Measurements from ENCODE around the gene MRPL28.
"Not testable (repeated sequence)": the region's sequence is repeated elsewhere in the genome, so short reads cannot be mapped to it uniquely, and the experiment has no call there.

The MRPL28 gene

GRCh38 chr16:370443-370842 is at the start of gene MRPL28:
Gene MRPL28, minus strand, starts transcription at chr16:370538. Its CDS starts 320 bp downstream, at chr16:370218.
- peak; percentile 89 to 91 for DNase-seq (ENCODE audit: low read depth in 2 of 2)

- DNase-seq (ENCODE audit: low read depth in 2 of 2) = not testable (repeated sequence)
Observed at GRCh38 chr16:415170-415498, 44.8 kb upstream of the MRPL28 start.

DNA sequence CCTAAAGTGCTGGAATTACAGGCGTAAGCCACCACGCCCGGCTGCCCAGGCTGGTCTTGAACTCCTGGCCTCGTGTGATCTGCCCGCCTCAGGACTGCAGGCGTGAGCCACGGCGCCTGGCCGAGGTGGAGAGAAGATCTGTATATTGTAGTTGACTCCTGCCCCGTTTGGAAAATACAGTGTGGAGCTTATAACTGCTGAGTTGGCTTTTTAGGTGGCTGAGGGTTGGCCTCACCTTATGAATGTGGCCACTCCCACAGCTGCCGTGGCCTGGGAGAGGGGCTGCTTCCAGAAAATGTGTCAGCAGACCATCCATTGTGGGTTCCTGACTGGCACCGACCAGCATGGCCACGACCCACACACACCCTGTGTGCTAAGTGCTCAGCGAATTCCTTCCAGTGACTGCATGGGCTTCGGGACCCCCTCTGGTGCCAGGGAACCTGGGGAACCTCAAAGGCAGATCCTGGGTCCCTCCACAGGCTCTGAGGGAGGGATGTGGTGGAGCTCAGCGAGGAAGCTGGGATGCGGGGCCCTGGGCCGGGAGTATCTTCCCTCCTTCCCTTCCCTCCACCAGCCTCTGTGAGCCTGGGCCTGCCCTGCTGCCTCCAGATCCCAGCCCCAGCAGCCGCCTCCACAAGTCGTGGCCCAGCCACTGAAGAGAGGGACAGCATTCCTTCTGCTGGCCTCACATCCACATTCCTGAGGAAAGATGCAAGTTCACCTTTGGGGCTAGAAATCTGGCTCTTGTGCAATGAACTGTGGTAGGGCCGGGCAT is 44.2 kb upstream of the MRPL28 start:
- DNase-seq (ENCODE audit: low read depth in 2 of 2) = no peak

- DNase-seq (ENCODE audit: low read depth in 2 of 2) = no peak
Observed at GRCh38 chr16:411576-412265, 41.4 kb upstream of the MRPL28 start.

DNA sequence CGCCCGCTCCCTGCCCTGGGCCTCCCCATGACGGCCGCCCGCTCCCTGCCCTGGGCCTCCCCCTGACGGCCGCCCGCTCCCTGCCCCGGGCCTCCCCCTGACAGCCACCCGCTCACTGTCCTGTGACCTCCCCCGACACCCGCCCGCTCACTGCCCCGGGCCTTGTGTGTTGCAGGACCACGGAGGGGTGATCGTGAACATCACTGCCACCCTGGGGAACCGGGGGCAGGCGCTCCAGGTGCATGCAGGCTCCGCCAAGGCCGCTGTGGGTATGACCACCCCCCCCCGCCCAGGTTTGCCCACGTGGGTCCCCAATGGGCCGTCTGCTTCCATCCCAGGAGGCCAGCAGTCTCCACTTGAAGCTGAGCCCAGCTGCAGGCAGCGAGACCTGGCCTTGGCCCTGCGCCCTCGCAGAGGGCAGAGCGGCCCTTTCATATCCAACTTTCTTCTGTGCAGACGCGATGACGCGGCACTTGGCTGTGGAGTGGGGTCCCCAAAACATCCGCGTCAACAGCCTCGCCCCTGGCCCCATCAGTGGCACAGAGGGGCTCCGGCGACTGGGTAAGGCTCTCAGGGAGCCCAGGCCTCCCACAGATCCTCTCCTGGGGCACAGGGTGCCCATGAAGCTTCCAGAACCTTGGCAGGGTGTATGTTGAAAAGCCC is 40.3 kb upstream of the MRPL28 start:
- no peak for DNase-seq (ENCODE audit: low read depth in 2 of 2)

- no peak for DNase-seq (ENCODE audit: low read depth in 2 of 2)
Observed at GRCh38 chr16:407253-407652, 36.9 kb upstream of the MRPL28 start.

GRCh38 chr16:405548-406506 is 35.5 kb upstream of the MRPL28 start:
- no peak for DNase-seq (ENCODE audit: low read depth in 2 of 2)

- DNase-seq (ENCODE audit: low read depth in 2 of 2) = no peak
Observed at GRCh38 chr16:404971-405486, 34.7 kb upstream of the MRPL28 start.

- peak; percentile 100 for DNase-seq (ENCODE audit: low read depth in 2 of 2)
Observed at GRCh38 chr16:401468-402348, 31.4 kb upstream of the MRPL28 start, which contains the start of gene DECR2. Gene DECR2, plus strand, starts transcription at chr16:401885. Its CDS starts 79 bp downstream, at chr16:401964.

- no peak for DNase-seq (ENCODE audit: low read depth in 2 of 2)
Observed at GRCh38 chr16:400061-400591, 29.8 kb upstream of the MRPL28 start.

GRCh38 chr16:399340-400019 is 29.1 kb upstream of the MRPL28 start:
- no peak for DNase-seq (ENCODE audit: low read depth in 2 of 2)

- DNase-seq (ENCODE audit: low read depth in 2 of 2) = no peak
Observed at GRCh38 chr16:398561-399339, 28.4 kb upstream of the MRPL28 start.

- DNase-seq (ENCODE audit: low read depth in 2 of 2) = no peak
Observed at GRCh38 chr16:397736-398332, 27.5 kb upstream of the MRPL28 start.

DNA sequence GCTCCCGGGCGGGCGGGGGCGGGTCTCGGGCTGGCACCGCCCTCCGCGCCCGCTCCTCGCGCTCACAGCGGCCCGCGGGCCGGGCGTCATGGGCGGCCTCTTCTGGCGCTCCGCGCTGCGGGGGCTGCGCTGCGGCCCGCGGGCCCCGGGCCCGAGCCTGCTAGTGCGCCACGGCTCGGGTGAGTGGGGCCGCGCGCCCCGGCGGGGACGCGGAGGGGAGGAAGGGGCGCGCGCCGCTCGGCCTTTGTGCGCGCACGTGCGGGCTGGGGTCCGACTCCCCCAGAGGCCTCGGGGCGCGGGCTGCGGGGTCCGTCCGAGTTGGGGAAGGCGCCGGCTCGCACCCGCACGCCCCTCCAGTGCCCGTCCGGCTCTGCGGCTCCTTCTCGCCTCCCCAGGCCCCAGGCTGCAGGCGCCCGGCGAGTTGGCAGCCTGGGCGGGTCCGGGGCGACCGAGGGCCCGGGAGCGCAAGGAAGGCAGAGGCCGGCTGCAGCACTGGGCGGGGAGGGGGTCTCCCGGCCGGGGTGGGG is 26.9 kb upstream of the MRPL28 start, which contains the start of gene NME4:
NME4 (plus strand) TSS at position 65 of the 527 bp plus-strand sequence; CDS start at position 89, 24 bp downstream.
- peak in 1 of 2 donors; percentile 35 for DNase-seq (ENCODE audit: low read depth in 2 of 2)

- no peak for DNase-seq (ENCODE audit: low read depth in 2 of 2)
Observed at GRCh38 chr16:396605-397004, 26.3 kb upstream of the MRPL28 start.

DNA sequence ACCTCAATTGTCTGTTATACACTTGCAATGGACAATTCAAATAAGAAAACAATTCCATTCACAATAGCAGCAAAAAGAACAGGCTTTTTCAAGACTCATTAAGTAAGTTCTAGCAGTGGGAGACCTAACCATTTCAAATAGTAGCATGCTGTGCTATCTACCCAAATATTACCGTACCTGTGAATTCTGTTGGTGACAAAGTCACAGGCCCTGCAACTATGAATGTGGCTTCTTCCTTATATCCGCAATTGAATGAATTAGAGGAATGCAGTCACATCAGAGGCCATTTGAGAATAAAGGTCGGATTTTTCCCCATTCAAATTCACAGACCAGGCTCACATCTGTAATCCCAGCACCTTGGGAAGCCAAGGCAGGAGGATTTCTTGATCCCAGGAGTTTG is 25.9 kb upstream of the MRPL28 start:
- DNase-seq (ENCODE audit: low read depth in 2 of 2) = no peak

DNA sequence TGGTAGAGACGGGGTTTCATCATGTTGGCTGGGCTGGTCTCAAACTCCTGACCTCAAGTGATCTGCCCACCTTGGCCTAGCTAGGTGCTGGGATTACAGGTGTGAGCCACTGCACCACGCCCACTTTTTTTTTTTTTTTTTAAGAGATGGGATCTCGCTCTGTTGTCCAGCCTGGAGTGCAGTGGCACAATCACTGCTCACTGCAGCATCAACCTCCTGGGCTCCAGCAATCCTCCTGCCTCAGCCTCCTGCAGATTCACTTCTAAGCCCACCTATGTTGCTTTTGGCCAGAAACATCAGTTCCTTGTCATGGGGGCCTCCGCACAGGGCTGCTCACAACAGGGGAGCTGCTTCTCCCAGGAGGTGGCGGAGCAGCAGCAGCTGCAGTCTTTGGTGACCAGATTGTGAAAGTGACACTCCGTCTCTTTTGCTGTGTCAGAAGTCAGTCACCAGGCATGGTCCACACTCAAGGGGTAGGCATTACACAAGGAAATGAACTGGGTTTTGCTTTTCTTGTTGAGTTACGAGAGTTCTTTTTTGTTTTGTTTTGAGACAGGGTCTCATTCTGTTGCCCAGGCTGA is 22.2 kb upstream of the MRPL28 start:
- no peak for DNase-seq (ENCODE audit: low read depth in 2 of 2)

All from stimulated activated CD4-positive, alpha-beta T cell treated with anti-CD3 and anti-CD28 coated beads, Interleukin-1b, Interleukin-23, amount 100 ng/mL, for 4 hours (primary cell).